Measurements from ENCODE around the gene AMIGO3. TPM values are rescaled to one million over a fixed set of nuclear protein-coding genes. Genes with fewer than 3 reads are reported as not detected.

Gene AMIGO3
- total and polyA plus RNA-seq, 10 of the 15 experiments (the other 5 are each of a cell fraction or from before 2014, with no cell fraction given) = 0.07 to 1.3 (median 0.44) TPM; not detected in 3

DNA sequence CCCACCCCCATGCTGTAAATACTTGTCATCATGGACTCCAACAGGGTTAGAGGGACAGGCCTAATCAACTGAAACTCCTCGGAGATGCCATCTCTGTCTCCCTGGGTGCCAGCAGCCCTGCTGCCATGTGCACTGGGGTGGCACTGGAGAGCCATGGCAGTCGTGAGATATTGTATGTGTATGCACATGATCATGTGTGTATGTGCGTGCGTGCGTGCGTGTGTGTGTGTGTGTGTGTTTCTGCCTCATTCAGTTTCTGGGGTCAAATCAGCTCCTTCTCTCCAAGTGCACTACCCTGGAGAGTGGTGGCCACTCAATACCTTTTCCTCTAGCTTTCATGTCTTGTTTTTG is 48.6 kb downstream of the AMIGO3 start (continued):
- TF ChIP-seq, protein P1, sequence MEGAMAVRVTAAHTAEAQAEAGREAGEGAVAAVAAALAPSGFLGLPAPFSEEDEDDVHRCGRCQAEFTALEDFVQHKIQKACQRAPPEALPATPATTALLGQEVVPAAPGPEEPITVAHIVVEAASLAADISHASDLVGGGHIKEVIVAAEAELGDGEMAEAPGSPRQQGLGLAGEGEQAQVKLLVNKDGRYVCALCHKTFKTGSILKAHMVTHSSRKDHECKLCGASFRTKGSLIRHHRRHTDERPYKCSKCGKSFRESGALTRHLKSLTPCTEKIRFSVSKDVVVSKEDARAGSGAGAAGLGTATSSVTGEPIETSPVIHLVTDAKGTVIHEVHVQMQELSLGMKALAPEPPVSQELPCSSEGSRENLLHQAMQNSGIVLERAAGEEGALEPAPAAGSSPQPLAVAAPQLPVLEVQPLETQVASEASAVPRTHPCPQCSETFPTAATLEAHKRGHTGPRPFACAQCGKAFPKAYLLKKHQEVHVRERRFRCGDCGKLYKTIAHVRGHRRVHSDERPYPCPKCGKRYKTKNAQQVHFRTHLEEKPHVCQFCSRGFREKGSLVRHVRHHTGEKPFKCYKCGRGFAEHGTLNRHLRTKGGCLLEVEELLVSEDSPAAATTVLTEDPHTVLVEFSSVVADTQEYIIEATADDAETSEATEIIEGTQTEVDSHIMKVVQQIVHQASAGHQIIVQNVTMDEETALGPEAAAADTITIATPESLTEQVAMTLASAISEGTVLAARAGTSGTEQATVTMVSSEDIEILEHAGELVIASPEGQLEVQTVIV (IDR thresholded peaks at IDR 0.05; ENCODE audit: borderline replicate concordance, partially characterized antibody) = no peak

DNA sequence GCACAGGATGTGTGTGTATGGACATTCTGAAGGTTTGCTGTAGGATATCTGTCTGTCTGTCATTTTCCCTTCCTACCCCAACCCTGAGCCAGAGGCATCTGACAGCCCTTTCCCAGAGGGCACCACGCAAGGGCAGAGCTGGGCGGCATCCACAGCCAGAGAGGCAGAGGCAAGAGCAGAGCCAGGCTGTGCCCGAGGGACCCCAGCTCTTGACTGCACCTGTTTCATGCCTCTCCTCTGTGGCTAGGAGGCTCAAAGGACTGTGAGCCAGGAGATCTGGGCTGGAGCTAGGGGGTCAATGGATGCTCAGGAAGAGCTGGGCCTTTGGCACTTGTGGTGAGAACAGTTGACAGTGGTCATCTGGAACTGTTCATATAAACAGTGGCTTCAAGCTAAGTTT is 50.1 kb downstream of the AMIGO3 start:
- ChIA-PET RAD21 (ENCODE audit: unreplicated experiment) (interaction anchor here (0.8 to 1.6 kb wide), 2 partner anchors 115 to 129 kb away, joined by 4 to 13 read pairs; partner anchors contain the start of gene BSN), POLR2A (no interaction called here), CTCF (interaction anchor here (5.3 kb wide), 1 partner anchor 131 kb away, joined by 210 read pairs; no protein-coding TSS in a partner anchor), SMC1A (ENCODE audit: uncharacterized antibody, unreplicated experiment) (interaction anchor here (1.8 kb wide), 1 partner anchor 129 kb away, joined by 4 read pairs; no protein-coding TSS in a partner anchor)
- H3K4me1 ChIP-seq (ENCODE audit: control insufficient read depth, insufficient read depth, low read length) = peaks cover 5% of the 10 kb centered on the region
- H3K4me2 ChIP-seq (ENCODE audit: control insufficient read depth, insufficient read depth) = no peak overlapping the region
- in situ Hi-C loops (cut with MboI) = no loop called here
- H3K36me3 ChIP-seq (ENCODE audit: control insufficient read depth in 2 of 2, insufficient read depth in 2 of 2, low read length in 1 of 2) = no peaks in the 10 kb centered on the region
- DNase-seq (ENCODE audit: low read depth, low spot score) (no peak), FAIRE-seq (no peak), ATAC-seq (no peak)
- no peak overlapping the region for H3K9ac ChIP-seq (ENCODE audit: control insufficient read depth, insufficient read depth, low read length)
- no peaks in the 10 kb centered on the region for H3K9me3 ChIP-seq (replicated peaks; ENCODE audit: control insufficient read depth, insufficient read depth, low read length)
- H3K27ac ChIP-seq (ENCODE audit: control insufficient read depth, insufficient read depth) = no peak overlapping the region
- 98% methylated on average over 3 of the region's 3 CpGs for WGBS (ENCODE audit: insufficient coverage, insufficient replicate concordance, low lambda C conversion rate, missing lambda C conversion rate)
- no TSS peak for BruUV-seq (replicated peaks)
- no peaks in the 10 kb centered on the region for H4K20me1 ChIP-seq (ENCODE audit: control insufficient read depth, insufficient read depth)
- H3K79me2 ChIP-seq (ENCODE audit: control insufficient read depth, insufficient read depth, low read length) = peaks cover 8% of the 10 kb centered on the region
- intact Hi-C loops (cut with micrococcal nuclease; ENCODE audit: unreplicated experiment) = no loop called here
- no peaks in the 10 kb centered on the region for H3K27me3 ChIP-seq (replicated peaks in 1 of 2; ENCODE audit: control insufficient read depth in 2 of 2, insufficient read depth in 2 of 2, low read length in 1 of 2)
- H2AFZ ChIP-seq (ENCODE audit: control insufficient read depth, low read depth, low read length) = no peak overlapping the region
- no peak overlapping the region for H3K4me3 ChIP-seq
- no peak for TF ChIP-seq RB1 (IDR thresholded peaks at IDR 0.05; ENCODE audit: borderline replicate concordance)
- no peak for TF ChIP-seq NFXL1 (IDR thresholded peaks at IDR 0.05; ENCODE audit: borderline replicate concordance)
- TF ChIP-seq GATAD2B (conservative IDR thresholded peaks at IDR 0.05; ENCODE audit: low read depth) = no peak
- no peak for TF ChIP-seq ZNF24 (IDR thresholded peaks at IDR 0.05)
- TF ChIP-seq ESRRA (IDR thresholded peaks at IDR 0.05; ENCODE audit: low read length) = no peak
- TF ChIP-seq, protein P2, sequence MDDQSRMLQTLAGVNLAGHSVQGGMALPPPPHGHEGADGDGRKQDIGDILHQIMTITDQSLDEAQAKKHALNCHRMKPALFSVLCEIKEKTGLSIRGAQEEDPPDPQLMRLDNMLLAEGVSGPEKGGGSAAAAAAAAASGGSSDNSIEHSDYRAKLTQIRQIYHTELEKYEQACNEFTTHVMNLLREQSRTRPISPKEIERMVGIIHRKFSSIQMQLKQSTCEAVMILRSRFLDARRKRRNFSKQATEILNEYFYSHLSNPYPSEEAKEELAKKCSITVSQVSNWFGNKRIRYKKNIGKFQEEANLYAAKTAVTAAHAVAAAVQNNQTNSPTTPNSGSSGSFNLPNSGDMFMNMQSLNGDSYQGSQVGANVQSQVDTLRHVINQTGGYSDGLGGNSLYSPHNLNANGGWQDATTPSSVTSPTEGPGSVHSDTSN (IDR thresholded peaks at IDR 0.05; ENCODE audit: insufficient replicate concordance, low read depth, low read length) = no peak
- no peak for TF ChIP-seq CREB1 (IDR thresholded peaks at IDR 0.05; ENCODE audit: low read depth)
- TF ChIP-seq, protein P3, sequence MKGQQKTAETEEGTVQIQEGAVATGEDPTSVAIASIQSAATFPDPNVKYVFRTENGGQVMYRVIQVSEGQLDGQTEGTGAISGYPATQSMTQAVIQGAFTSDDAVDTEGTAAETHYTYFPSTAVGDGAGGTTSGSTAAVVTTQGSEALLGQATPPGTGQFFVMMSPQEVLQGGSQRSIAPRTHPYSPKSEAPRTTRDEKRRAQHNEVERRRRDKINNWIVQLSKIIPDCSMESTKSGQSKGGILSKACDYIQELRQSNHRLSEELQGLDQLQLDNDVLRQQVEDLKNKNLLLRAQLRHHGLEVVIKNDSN (IDR thresholded peaks at IDR 0.05; ENCODE audit: borderline replicate concordance, extremely low read length, insufficient read depth, low read depth, low read length) = no peak
- TF ChIP-seq HDAC6 (IDR thresholded peaks at IDR 0.05; ENCODE audit: unreplicated experiment) = no peak

All from GM12878 (cell line).